IMR-90 (cell line): Measurements from ENCODE around the gene SMARCAD1. TPM values are rescaled to one million over a fixed set of nuclear protein-coding genes. Genes with fewer than 3 reads are reported as not detected.

Experiments used
- ATAC-seq: fragments of 200-7000 bp; cut with Tn5 transposase; 2 replicates; pipeline ENCODE4 v1.9.1; 2020; ENCODE audit warnings: low read depth, mild to moderate bottlenecking, moderate library complexity
- BruUV-seq: library from RNA; stranded (reverse); fragments of 400-500 nt; replicated peaks from 2 replicates; lab custom pipeline; 2021; lab: Mats Ljungman, UMichigan
- CTCF ChIA-PET: fragments of 300-600 bp; formaldehyde crosslinking; extraction: SDS; loops from one replicate; lab custom pipeline; 2021; ENCODE audit warnings: antibody characterized with exemption; lab: Yijun Ruan, JAX
- POLR2A ChIA-PET: fragments of 300-600 bp; sonication (Branson Sonifier 250); formaldehyde crosslinking; loops from one replicate; lab custom pipeline; 2022; ENCODE audit warnings: antibody characterized with exemption; ENCODE audit not compliant: unreplicated experiment; lab: Charles Lee
- DNase-seq: peaks from one replicate; pipeline ENCODE4 v3.0.0; 2013
- H2AFZ ChIP-seq: replicated peaks from 2 replicates; pipeline ENCODE3; 2013; ENCODE audit warnings: low read length, mild to moderate bottlenecking; ENCODE audit not compliant: poor library complexity
- H2AK5ac ChIP-seq: 2 replicates; pipeline ENCODE4 v1.6.1; 2013; ENCODE audit warnings: low read depth, low read length, inconsistent platforms
- H2AK9ac ChIP-seq: replicated peaks from 2 replicates; pipeline ENCODE3; 2013; ENCODE audit warnings: mild to moderate bottlenecking, low read depth, low read length, moderate library complexity; ENCODE audit not compliant: poor library complexity
- H2BK120ac ChIP-seq: 2 replicates; pipeline ENCODE4 v1.6.1; 2013; ENCODE audit warnings: low read depth, low read length, inconsistent platforms
- H2BK15ac ChIP-seq: 3 replicates; pipeline ENCODE4 v1.6.1; 2013; ENCODE audit warnings: low read depth, low read length, inconsistent platforms
- H2BK20ac ChIP-seq: 2 replicates; pipeline ENCODE4 v1.6.1; 2013; ENCODE audit warnings: low read depth, mild to moderate bottlenecking, inconsistent platforms, low read length, moderate library complexity
- H2BK5ac ChIP-seq: 2 replicates; pipeline ENCODE4 v1.6.1; 2013; ENCODE audit warnings: mild to moderate bottlenecking, low read depth, low read length, inconsistent platforms; ENCODE audit not compliant: poor library complexity, severe bottlenecking
- H3K14ac ChIP-seq: replicated peaks from 2 replicates; pipeline ENCODE4 v1.6.1; 2013; ENCODE audit warnings: low read depth, low read length, inconsistent platforms
- H3K18ac ChIP-seq: 2 replicates; pipeline ENCODE4 v1.6.1; 2013; ENCODE audit warnings: low read depth, low read length, control low read depth
- H3K23ac ChIP-seq: 2 replicates; pipeline ENCODE4 v1.6.1; 2013; ENCODE audit warnings: low read depth, low read length, inconsistent platforms
- H3K27ac ChIP-seq: 2 replicates; pipeline ENCODE4 v1.5.1; 2013; ENCODE audit warnings: mild to moderate bottlenecking, control low read depth, low read length; ENCODE audit not compliant: insufficient read depth
- H3K27me3 ChIP-seq: 2 replicates; pipeline ENCODE4 v1.6.1; 2013; ENCODE audit warnings: low read length; ENCODE audit not compliant: control insufficient read depth, insufficient read depth
- H3K36me3 ChIP-seq: 2 replicates; pipeline ENCODE4 v1.6.1; 2013; ENCODE audit warnings: low read length, mixed read lengths; ENCODE audit not compliant: control insufficient read depth, insufficient read depth
- H3K4ac ChIP-seq: 2 replicates; pipeline ENCODE4 v1.6.1; 2013; ENCODE audit warnings: low read depth, low read length, inconsistent platforms
- H3K4me1 ChIP-seq: 2 replicates; pipeline ENCODE4 v1.6.1; 2013; ENCODE audit warnings: low read length, mixed read lengths; ENCODE audit not compliant: control insufficient read depth, insufficient read depth
- H3K4me2 ChIP-seq: 2 replicates; pipeline ENCODE4 v1.6.1; 2013; ENCODE audit warnings: low read depth, mild to moderate bottlenecking, control low read depth, low read length, moderate library complexity
- H3K4me3 ChIP-seq: 2 replicates; pipeline ENCODE4 v1.5.1; 2013; ENCODE audit warnings: low read depth, mild to moderate bottlenecking, control low read depth, low read length, moderate library complexity; ENCODE audit not compliant: insufficient read depth
- H3K56ac ChIP-seq: 2 replicates; pipeline ENCODE4 v1.6.1; 2013; ENCODE audit warnings: low read length, inconsistent platforms; ENCODE audit not compliant: insufficient read depth; ENCODE audit errors: extremely low read depth
- H3K79me1 ChIP-seq, 2 experiments: 2 replicates each; pipeline ENCODE4 v1.6.1; 2013; ENCODE audit warnings: low read length in 2 of 2, inconsistent platforms in 1 of 2, low read depth in 1 of 2
- H3K9ac ChIP-seq: 2 replicates; pipeline ENCODE4 v1.6.1; 2013; ENCODE audit warnings: low read depth, low read length, control low read depth
- H3K9me1 ChIP-seq: 2 replicates; pipeline ENCODE4 v1.6.1; 2013; ENCODE audit warnings: low read length, inconsistent platforms; ENCODE audit not compliant: insufficient read depth
- H3K9me3 ChIP-seq: 2 replicates; pipeline ENCODE4 v1.6.1; 2013; ENCODE audit warnings: low read length; ENCODE audit not compliant: control insufficient read depth, insufficient read depth
- H4K20me1 ChIP-seq: 2 replicates; pipeline ENCODE4 v1.6.1; 2013; ENCODE audit warnings: low read length, inconsistent platforms; ENCODE audit not compliant: insufficient read depth
- H4K5ac ChIP-seq: 2 replicates; pipeline ENCODE4 v1.6.1; 2013; ENCODE audit warnings: mild to moderate bottlenecking, low read depth, low read length, control low read depth
- H4K8ac ChIP-seq, 2 experiments: 2 replicates each; pipeline ENCODE4 v1.6.1; 2013; ENCODE audit warnings: low read depth in 2 of 2, low read length in 2 of 2, control low read depth in 1 of 2, inconsistent platforms in 1 of 2
- H4K91ac ChIP-seq: 2 replicates; pipeline ENCODE4 v1.6.1; 2013; ENCODE audit warnings: low read depth, low read length, inconsistent platforms; ENCODE audit not compliant: insufficient read depth
- CEBPB ChIP-seq: IDR thresholded peaks from 2 replicates; pipeline ENCODE4 v1.6.1; 2012; ENCODE audit warnings: low read depth, low read length, improper control_type of control experiment
- FOS ChIP-seq: fragments of 150-350 bp; IDR thresholded peaks from 2 replicates; pipeline ENCODE4 v1.6.1; 2016; ENCODE audit warnings: low read depth, low read length
- whole genome bisulfite sequencing, 2 experiments: methylation state at CpG; one replicate each; pipeline versions ENCODE4 v1.1.5 to v1.1.7; 2013; ENCODE audit warnings: missing lambda C conversion rate in 2 of 2; ENCODE audit not compliant: insufficient read length in 1 of 2; ENCODE audit errors: extremely low coverage in 2 of 2; 5-methylcytosine and 5-hydroxymethylcytosine counted together
- dilution Hi-C: fragments of 300-500 bp; cut with HindIII; formaldehyde crosslinking; loops from one replicate; pipeline ENCODE4 v1.14.3; 2018; ENCODE audit warnings: low sequenced_read_pairs; ENCODE audit not compliant: unreplicated experiment
- in situ Hi-C: fragments of 300-500 bp; cut with MboI; formaldehyde crosslinking; loops from 3 replicates; pipeline ENCODE4 v1.14.3; 2019; ENCODE audit warnings: low sequenced_read_pairs, inconsistent platforms, mixed read lengths
- intact Hi-C: fragments of 100-400 bp; cut with micrococcal nuclease; formaldehyde crosslinking; loops from 2 replicates; pipeline ENCODE4 v1.10.0; 2022
- polyA plus RNA-seq, 3 experiments: library from polyadenylated mRNA; depleted of rRNA; stranded (reverse); fragments of >200 nt; gene quantifications; 2 replicates each; pipeline ENCODE4 v1.2.3, GENCODE V29; 2012; ENCODE audit warnings: low replicate concordance in 1 of 3
- total RNA-seq: library from RNA; depleted of rRNA; stranded (reverse); fragments of >200 nt; gene quantifications from 2 replicates; pipeline ENCODE4 v1.2.3, GENCODE V29; 2012

Gene SMARCAD1
- total and polyA plus RNA-seq, 2 of the 4 experiments (the other 2 are of a cell fraction) = 12.3 to 35.3 TPM

DNA sequence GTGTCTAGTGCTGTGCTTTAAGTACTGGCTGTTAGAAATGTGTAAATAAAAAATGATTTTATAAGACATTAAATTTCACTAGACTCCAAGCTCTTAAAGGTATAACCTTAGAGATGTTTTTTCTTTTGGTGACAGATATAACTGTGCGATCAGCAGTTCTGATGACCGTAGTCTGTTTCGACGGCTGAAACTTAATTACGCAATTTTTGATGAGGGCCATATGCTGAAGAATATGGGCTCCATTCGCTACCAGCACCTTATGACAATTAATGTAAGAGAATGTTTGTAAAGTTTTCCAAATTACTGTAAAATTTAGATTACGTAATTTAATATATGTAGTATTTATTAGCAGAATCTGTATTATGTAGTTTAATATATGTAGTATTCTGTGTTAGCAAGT lies 68.5 kb downstream of the SMARCAD1 start:
- Histone ChIP-seq H2AFZ (no peak overlapping the region), H4K8ac (no peak overlapping the region), H4K20me1 (0 out of 2 replicates have a peak, but pooled peaks cover 4% of the 10 kb centered on the region), H3K4ac (no peak overlapping the region), H3K9me3 (no peaks in the 10 kb centered on the region), H4K5ac (no peak overlapping the region), H2AK5ac (no peak overlapping the region), H2BK20ac (no peak overlapping the region), H3K9ac (no peak overlapping the region), H2AK9ac (no peak overlapping the region), H3K18ac (no peak overlapping the region), H3K79me1 (peaks cover 3 to 7% of the 10 kb centered on the region in 2 experiments; a peak in 2 of 4 replicates), H3K14ac (no peak overlapping the region), H3K23ac (no peak overlapping the region), H3K36me3 (peaks cover 18% of the 10 kb centered on the region), H2BK120ac (no peak overlapping the region), H4K91ac (no peak overlapping the region), H2BK15ac (no peak overlapping the region), H2BK5ac (no peak overlapping the region), H3K9me1 (peaks cover 7% of the 10 kb centered on the region; the same call in 1 of the 2 replicates), H3K4me2 (no peak overlapping the region), H3K4me1 (0 out of 2 replicates have a peak, but pooled peaks cover 2% of the 10 kb centered on the region), H3K4me3 (no peak overlapping the region), H3K56ac (no peak overlapping the region), H3K27ac (no peak overlapping the region), H3K27me3 (no peaks in the 10 kb centered on the region)
- in situ Hi-C loops (no loop called here), dilution Hi-C loops (no loop called here), intact Hi-C loops (no loop called here)
- ChIA-PET POLR2A (no interaction called here), CTCF (no interaction called here)
- BruUV-seq = no TSS peak
- no peak for DNase-seq
- TF ChIP-seq CEBPB (peak; percentile 74), FOS (no peak)
- no peak for ATAC-seq
- 80% methylated on average over 3 of the region's 7 CpGs; no CpG with 5 or more reads in 1 of the 2 experiments for WGBS, 2 experiments
